Measurements from ENCODE around the gene RNF4.
A peak's percentile ranks its signal among the peaks of the same experiment; 100 is the strongest.
"Not testable (repeated sequence)": the region's sequence is repeated elsewhere in the genome, so short reads cannot be mapped to it uniquely, and the experiment has no call there.

RNF4 gene

DNA sequence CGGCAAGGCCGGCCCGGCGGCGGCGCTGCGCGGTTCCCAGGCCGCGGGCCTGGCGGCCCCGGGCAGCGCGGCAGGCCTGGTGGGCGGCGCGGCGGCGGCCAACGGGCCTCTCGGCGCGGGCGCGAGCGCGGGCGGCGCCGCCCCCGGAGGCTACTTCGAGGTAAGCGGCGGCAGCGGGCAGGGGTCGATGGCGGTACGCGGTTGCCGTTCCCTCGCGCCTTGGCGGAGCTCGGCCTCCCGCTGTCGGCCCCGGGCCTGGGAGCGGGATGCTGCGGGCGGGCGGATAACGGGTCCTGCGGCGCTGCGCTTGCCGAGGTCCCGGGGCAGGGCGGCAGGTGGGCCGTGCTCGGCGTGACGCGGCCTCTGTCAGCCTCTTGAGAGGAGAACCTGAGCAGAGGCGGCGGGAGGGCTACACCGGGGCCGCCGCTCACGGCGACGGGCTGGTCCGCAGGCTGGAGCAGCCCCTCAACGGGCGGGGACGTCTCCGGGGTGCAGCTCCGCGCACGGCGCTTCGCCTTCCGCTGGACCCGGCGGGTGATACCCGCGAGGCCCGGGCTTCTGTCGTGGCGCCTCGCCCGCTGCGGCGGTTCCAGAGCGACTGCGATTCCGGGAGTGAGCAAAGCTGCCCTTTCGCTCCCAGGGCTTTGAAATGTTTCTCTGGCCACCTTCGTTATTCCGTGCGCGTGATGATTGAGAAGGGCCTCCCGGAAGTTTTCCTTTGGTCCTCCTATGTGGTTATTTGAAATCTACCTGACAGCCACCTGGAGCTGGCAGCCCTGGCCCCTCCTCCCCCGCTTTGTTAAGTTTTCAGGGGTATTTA, 68.3 kb downstream of the RNF4 start:
- DNase-seq = peak; percentile 45

DNA sequence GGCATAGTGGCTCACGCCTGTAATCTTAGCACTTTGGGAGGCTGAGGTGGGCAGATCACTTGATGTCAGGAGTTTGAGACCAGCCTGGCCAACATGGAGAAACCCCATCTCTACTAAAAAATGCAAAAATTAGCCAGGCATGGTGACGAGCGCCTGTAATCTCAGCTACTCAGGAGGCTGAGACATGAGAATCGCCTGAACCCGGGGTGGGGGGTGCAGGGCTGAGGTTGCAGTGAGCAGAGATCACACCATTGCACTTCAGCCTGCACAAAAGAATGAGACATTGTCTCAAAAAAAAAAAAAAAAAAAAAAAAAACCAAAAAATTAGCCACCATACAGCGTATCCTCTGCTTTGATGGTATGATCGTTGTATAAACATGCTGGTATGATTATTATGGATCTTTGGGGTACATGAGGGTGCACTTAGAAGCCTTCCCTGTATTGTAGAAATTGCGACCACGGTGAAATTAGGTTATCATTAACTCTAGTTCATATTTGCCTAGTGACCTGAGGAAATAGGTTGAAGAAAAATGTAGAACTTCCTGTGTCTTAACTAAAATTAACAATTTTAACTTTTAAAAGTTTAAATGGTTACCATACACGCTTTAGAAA, 74.8 kb downstream of the RNF4 start:
- not testable (repeated sequence) for DNase-seq

DNA sequence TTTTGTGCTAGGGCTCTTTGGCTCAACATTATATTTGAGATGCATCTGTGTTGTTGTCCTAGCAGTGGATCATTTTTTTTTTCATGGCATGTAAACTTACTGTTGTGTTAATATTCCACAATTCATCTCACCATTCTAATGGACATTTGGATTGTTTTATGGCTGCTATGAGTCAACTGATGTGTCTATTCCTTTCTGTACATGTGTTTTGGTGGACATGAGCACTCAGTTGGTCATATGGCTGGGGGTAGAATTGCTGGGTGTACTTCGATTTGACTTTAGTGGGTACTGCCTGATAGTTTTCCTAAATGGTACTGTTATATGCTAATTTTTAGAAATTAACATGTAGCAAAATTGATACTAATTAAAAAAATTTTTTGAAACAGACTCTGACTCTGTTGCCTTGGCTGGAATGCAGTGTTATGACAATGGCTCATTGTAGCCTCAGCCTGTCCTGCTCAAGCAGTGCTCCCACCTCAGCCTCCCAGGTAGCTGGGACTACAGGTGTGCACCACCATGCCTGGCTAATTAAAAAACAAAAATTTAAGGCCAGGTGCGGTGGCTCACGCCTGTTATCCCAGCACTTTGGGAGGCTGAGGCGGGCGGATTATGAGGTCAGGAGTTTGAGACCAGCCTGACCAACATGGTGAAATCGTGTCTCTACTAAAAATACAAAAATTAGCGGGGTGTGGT, 76.6 kb downstream of the RNF4 start:
- no peak for DNase-seq

DNA sequence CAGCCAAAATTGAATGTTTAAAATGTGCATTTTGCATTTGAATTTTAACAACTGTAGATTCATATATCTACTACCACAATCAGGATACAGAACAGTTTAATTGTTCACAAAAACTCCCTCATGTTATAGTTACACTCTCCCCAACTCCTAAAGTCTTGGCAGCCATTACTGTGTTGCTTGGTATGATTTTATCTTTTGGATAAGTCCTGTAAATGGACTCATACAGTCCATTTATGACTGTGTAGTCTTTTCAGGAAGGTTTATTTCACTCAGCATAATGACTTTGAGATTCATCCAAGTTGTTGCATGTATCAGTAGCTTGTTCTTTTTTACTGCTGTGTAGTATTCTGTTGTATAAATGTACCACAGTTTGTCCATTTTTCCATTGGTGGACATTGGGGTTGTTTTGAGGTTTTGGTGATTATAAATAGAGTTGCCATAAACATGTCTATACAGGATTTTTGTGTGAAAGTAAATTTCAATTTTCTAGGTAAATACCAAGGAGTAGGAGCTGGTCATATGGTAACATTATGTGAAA, 77.4 kb downstream of the RNF4 start:
- no peak for DNase-seq

DNA sequence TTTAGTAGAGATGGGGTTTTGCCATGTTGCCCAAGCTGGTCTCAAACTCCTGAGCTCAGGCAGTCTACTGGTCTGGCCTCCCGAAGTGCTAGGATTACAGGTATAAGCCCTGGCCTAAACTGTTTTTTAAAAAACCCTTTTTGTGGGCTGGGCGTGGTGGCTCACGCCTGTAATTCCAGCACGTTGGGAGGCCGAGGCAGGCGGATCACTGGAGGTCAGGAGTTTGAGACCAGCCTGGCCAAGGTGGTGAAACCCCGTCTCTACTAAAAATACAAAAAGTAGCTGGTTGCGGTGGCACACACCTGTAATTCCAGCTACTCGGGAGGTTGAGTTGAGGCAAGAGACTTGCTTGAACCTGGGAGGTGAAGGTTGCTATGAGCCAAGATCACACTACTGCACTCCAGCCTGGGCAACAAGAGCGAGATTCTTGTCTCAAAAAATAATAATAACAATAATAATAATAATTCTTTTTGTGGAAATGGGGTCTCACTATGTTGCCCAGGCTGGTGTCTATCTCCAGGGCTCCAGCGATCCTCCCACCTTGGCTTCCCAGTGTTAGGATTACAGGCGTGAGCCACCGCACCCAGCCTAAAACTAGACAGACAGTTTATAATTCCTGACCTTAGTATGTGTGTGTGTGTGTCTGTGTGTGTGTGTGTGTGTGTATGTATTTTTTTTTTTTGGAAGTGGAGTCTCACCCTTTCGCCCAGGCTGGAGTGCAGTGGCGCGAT, 78.2 kb downstream of the RNF4 start:
- not testable (repeated sequence) for DNase-seq

DNA sequence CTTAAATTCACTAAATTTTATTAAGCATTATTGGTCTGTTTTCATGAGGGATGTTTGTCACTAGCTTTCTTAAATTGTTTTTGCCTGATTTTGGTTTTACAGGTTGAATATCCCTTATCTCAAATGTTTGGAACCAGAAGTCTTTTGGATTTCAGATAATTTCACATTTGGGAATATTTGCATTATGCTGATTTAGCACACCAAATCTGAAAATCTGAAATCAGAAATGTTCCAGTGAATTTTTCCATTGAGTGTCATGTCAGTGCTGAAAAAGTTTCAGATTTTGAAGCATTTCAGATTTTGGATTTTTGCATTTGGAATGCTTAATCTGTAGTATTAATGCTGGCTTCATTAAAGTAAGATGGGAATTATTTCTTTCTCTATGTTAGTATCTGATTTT, 82.2 kb downstream of the RNF4 start:
- no peak for DNase-seq

GRCh38 chr4:2552806-2553205, 83.9 kb downstream of the RNF4 start:
- DNase-seq = no peak

DNA sequence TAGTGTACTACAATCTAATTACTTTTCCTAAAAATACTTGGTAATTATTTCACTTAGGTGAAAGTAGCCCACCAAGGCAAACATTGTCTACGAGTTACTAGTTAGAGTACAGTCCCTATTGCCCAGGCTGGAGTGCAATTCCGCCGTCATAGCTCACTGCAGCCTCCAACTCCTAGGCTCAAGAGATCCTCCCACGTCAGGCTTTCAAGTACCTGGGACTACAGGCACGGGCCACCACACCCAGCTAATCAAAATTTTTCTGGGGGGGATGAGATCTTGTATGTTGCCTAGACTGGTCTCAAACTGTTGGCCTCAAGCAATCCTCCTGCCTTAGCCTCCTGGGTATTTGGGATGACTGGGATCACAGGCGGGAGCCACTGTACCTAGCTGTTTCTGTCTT, 89.4 kb downstream of the RNF4 start:
- no peak for DNase-seq

DNA sequence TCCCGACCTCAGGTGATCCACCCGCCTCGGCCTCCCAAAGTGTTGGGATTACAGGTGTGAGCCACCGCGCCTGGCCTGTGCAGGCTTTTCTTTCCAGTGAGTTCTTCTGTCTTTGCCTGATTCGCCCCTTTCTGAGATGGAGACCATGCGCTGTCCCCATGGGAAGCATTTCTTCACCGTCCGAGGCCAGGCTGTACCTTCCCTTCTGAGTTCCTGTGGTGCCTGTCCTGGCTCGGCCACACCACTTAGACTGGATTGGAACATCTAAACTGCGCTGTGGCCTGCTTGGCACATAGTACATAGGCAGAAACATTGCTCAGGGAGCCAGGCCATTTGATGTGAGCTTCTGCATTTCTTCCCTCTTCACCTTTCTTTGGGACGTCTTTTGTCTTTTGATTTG, 91.3 kb downstream of the RNF4 start:
- DNase-seq = no peak

Data from NCI-H82 (cell line).